AG08395 (cell line): ENCODE data around the gene GPC3.
A peak's percentile ranks its signal among the peaks of the same experiment; 100 is the strongest.

ENCODE experiments used
- DNase-seq: peaks from one replicate; pipeline ENCODE4 v3.0.0; 2012; ENCODE audit warnings: mixed read lengths, low spot score

The GPC3 gene

DNA sequence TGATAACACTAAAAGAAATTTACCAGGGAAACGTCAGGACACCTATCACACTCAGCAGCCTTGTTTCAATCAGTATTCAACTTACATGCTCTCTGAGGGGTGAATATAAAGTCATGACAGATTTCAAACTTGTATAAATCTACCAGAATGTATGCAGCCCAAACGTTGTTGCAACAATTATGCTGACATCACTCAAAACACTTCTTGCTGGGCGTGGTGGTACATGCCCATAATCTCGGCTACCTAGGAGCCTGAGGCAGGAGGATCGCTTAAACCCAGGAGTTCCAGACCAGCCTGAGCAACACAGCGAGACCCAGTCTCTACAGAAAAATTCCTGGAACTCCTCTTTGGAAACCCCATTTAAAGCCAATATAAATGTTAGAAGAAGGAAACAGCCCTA is 303.5 kb downstream of the GPC3 start:
- DNase-seq, result no peak

DNA sequence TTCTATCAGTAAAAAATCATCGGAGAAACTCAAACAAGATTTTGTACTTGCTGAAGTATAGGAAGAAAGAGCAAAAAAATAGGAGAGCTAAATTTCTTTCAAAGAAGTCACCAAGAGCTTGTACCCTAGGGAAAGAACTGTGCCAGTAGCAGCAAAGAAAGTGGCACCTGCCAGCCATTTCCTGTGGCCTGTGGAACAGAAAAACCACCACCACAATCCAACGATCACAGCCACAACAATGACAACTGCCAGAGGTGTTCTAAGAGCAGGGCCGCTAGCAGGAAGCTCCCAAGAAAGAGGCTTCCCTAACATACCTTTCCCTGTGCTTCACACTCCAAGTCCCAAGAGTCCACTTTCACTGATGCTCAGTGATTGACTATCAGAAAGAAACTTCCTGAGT is 304.0 kb downstream of the GPC3 start:
- DNase-seq, result no peak

GRCh38 chrX:133677123-133678063 is 308.0 kb downstream of the GPC3 start:
- no peak for DNase-seq

- DNase-seq, result no peak
These were observed 308.9 kb downstream of the GPC3 start for GRCh38 chrX:133676344-133677122.

- DNase-seq, result no peak
These were observed 310.5 kb downstream of the GPC3 start for GRCh38 chrX:133674726-133675470.

- peak; percentile 63 for DNase-seq
These were observed 315.0 kb downstream of the GPC3 start for GRCh38 chrX:133670383-133670782.

GRCh38 chrX:133669214-133669613 is 316.2 kb downstream of the GPC3 start:
- DNase-seq, result no peak

DNA sequence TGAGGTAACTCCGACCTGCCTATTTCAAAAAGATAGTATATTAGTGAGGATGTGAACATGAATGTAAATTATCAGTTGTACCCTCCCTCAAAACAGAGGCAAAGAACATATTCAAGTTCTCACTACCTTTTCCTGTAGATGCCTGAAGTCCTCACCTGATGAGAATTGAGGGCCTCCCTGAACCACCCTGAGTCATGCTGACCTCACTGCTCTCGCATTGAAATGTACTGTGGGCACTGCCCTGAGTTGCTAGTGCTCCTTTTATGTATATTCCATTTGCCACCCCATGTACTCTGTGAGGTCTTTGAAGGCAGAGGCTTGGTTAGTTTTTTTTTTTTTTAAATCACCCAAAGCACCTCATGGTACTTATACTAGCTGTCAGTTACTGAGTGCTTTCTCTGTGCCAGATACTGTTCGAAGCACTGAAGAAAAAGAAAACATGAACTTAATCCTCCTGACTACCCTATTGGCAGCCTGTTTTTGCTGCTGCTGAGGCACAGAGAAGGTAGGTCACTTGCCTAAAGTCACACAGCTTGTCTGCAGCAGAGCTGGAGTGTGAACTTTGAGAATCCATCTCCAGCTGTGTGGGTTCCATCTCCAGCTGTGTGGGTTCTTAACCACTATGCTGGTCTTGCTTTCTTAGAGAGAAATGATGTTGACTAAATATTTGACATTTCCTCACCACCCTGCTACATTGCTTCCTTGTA is 317.0 kb downstream of the GPC3 start:
- no peak for DNase-seq

DNA sequence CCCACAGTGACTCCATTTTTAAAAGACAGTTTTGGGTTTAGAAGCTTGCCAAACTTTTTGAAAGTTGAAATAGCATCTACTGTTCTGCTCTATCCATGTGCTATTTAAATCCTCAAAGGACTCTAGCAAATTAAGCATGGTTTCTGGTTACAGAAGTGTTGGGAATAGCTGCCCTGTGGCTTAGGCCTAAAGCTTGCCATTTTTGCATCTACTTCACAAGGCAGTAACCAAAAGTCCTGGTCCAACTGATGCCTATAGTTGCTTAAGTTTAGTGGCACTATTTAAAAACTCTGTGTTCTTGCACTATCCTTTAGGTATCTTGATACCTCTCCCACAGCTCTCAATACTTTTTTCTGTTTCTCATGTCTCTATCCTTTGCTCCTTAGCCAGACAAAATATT is 319.1 kb downstream of the GPC3 start:
- no peak for DNase-seq

GRCh38 chrX:133661962-133662839 is 323.2 kb downstream of the GPC3 start:
- peak; percentile 28 for DNase-seq

DNA sequence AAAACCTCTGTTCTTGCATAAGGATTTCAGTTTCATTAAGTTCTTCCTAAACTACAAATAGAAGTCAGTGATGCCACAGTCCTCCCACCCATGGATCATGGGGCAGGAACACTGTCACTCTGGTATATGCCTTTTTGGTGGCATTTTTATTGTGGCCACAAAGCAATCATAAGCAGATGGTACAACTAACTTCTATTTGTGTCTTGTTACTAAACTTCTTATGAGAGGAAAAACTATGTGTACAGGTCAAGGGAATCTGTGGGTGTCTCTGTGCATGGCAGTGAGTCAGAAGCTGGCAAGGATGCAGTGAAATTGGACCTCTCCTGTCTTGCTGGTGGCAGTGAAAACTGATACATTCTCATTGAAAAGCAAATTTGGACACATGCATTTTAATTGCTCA is 325.1 kb downstream of the GPC3 start:
- DNase-seq, result peak; percentile 50

- DNase-seq, result no peak
These were observed 327.0 kb downstream of the GPC3 start for GRCh38 chrX:133658293-133658911.

GRCh38 chrX:133655275-133656265 is 329.8 kb downstream of the GPC3 start:
- no peak for DNase-seq

- DNase-seq, result no peak
These were observed 330.6 kb downstream of the GPC3 start for GRCh38 chrX:133654811-133655210.

- no peak for DNase-seq
These were observed 332.0 kb downstream of the GPC3 start for GRCh38 chrX:133653358-133653757.

GRCh38 chrX:133652185-133652584 is 333.2 kb downstream of the GPC3 start:
- DNase-seq, result no peak

DNA sequence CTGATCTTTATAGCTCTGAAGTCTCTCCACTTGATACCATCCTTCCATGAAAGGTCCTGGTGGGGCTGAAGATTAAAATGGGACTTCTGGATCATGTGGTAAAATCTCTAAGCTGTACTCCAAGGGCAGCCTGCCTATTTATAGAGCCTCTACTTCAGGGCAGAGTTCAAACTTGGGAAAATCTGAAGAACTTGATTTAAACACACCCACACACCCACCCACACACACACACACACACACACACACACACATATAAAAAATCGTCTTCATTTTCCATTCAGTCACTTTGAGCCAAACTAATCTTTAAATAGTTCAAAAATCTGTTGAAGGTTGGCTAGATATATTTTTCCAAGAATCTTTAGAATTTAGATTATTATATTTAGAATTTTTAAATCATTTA is 335.2 kb downstream of the GPC3 start:
- no peak for DNase-seq

- DNase-seq, result no peak
These were observed 335.7 kb downstream of the GPC3 start for GRCh38 chrX:133649651-133650050.

DNA sequence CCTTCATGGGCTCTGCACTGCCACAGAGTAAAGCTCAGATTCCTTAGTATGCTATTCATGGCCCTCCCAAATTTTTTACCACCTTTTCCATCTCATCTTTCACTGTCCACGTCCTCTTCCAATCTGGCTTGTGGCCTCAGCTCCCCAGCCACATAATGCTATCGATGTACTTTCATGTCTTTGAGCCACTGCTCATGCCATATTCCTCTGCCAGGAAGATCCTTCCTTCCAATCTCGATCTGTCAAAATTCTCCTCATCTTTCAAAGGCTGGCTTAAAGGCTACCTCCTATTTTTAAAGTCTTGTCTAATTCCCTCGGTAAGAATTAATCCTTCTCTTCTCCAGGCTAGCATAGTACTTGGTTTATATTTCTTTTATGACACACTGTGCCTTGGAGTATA is 336.8 kb downstream of the GPC3 start:
- DNase-seq, result no peak
